Activated CD8-positive, alpha-beta T cell treated with anti-CD3 and anti-CD28 coated beads for 36 hours (primary cell): Measurements from ENCODE around the gene GLOD5. TPM values are rescaled to one million over a fixed set of nuclear protein-coding genes. Genes with fewer than 3 reads are reported as not detected.

ENCODE experiments used
- ATAC-seq: fragments of 200-7000 bp; cut with Tn5 transposase; one replicate; pipeline ENCODE4 v1.10.0; 2021; ENCODE audit warnings: mild to moderate bottlenecking, moderate library complexity
- CTCF ChIA-PET: fragments of 350-600 bp; sonication (Branson Sonifier 250); formaldehyde crosslinking; loops from one replicate; lab custom pipeline; 2021; ENCODE audit warnings: antibody characterized with exemption; lab: Charles Lee
- POLR2A ChIA-PET: fragments of 350-600 bp; sonication (Branson Sonifier 250); formaldehyde crosslinking; loops from one replicate; lab custom pipeline; 2021; ENCODE audit warnings: antibody characterized with exemption; lab: Charles Lee
- DNase-seq: peaks from one replicate; pipeline ENCODE4 v3.0.0-alpha.2; 2020
- H3K27ac Mint-ChIP-seq: one replicate; pipeline ENCODE4 v1.8.0; 2021; ENCODE audit warnings: mild to moderate bottlenecking, mixed read lengths
- H3K27me3 Mint-ChIP-seq: one replicate; pipeline ENCODE4 v1.8.0; 2021; ENCODE audit warnings: mixed read lengths
- H3K36me3 Mint-ChIP-seq: one replicate; pipeline ENCODE4 v1.8.0; 2021; ENCODE audit warnings: low read depth, mixed read lengths
- H3K4me1 Mint-ChIP-seq: one replicate; pipeline ENCODE4 v1.8.0; 2021; ENCODE audit warnings: low read depth, mixed read lengths
- H3K4me3 Mint-ChIP-seq: one replicate; pipeline ENCODE4 v1.8.0; 2021; ENCODE audit warnings: mild to moderate bottlenecking, moderate library complexity, mixed read lengths
- H3K9me3 Mint-ChIP-seq: one replicate; pipeline ENCODE4 v1.8.0; 2021; ENCODE audit warnings: mixed read lengths
- CTCF ChIP-seq: fragments of 200-600 bp; IDR thresholded peaks from one replicate; pipeline ENCODE4 v1.8.0; 2022; ENCODE audit warnings: antibody characterized with exemption, mild to moderate bottlenecking
- intact Hi-C: fragments of 100-400 bp; cut with micrococcal nuclease; formaldehyde crosslinking; loops from one replicate; pipeline ENCODE4 v1.10.0; 2022
- total RNA-seq, 2 experiments: library from RNA; stranded (reverse); gene quantifications; one replicate each; pipeline ENCODE4 v1.2.3, GENCODE V29; 2021

Gene GLOD5
- total RNA-seq, 2 experiments from 2014 or later = not detected

- no peaks in the 10 kb centered on the region for H3K4me1 Mint-ChIP-seq
- intact Hi-C loops = no loop called here
These were observed 33.5 kb downstream of the GLOD5 start for GRCh38 chrX:48794911-48795515.

GRCh38 chrX:48798318-48798717 lies 36.8 kb downstream of the GLOD5 start:
- ATAC-seq = no peak
- ChIA-PET POLR2A (no interaction called here), CTCF (interaction anchor here (1.6 kb wide), 1 partner anchor 246 kb away, joined by 3 read pairs; no protein-coding TSS in a partner anchor)
- H3K9me3 Mint-ChIP-seq = no peaks in the 10 kb centered on the region
- H3K27ac Mint-ChIP-seq = no peak overlapping the region
- peaks cover 10% of the 10 kb centered on the region for H3K4me1 Mint-ChIP-seq
- H3K4me3 Mint-ChIP-seq = no peak overlapping the region
- TF ChIP-seq CTCF = no peak
- H3K36me3 Mint-ChIP-seq = no peaks in the 10 kb centered on the region
- DNase-seq = no peak
- intact Hi-C loops = no loop called here
- H3K27me3 Mint-ChIP-seq = no peaks in the 10 kb centered on the region

More at GRCh38 chrX:48794911-48795515, 33.5 kb downstream of the GLOD5 start:
- H3K36me3 Mint-ChIP-seq = no peaks in the 10 kb centered on the region
- no peak for TF ChIP-seq CTCF
- CTCF ChIA-PET = no interaction called here
- no peaks in the 10 kb centered on the region for H3K9me3 Mint-ChIP-seq
- H3K27me3 Mint-ChIP-seq = no peaks in the 10 kb centered on the region
- H3K27ac Mint-ChIP-seq = no peak overlapping the region
- ATAC-seq = no peak
- H3K4me3 Mint-ChIP-seq = no peak overlapping the region
- POLR2A ChIA-PET = no interaction called here
- no peak for DNase-seq

GRCh38 chrX:48800574-48801279 lies 39.2 kb downstream of the GLOD5 start:
- CTCF ChIA-PET = interaction anchor here (1.1 to 1.4 kb wide), 2 partner anchors 117 to 157 kb away, joined by 3 to 4 read pairs; partner anchors contain the start of gene WAS
- Mint-ChIP-seq H3K27ac (peak overlapping the region; percentile 99), H3K4me3 (peak overlapping the region; percentile 94), H3K27me3 (no peaks in the 10 kb centered on the region), H3K36me3 (peaks cover 8% of the 10 kb centered on the region), H3K4me1 (peaks cover 15% of the 10 kb centered on the region), H3K9me3 (no peaks in the 10 kb centered on the region)
- ATAC-seq = no peak
- no peak for DNase-seq
- POLR2A ChIA-PET = interaction anchor here (1.0 to 2.5 kb wide), 4 partner anchors 64 to 117 kb away, joined by 3 to 8 read pairs (median 5); partner anchors contain the start of genes SUV39H1 and WAS
- no peak for TF ChIP-seq CTCF
- intact Hi-C loops = loop anchor here (5.0 kb wide), 1 partner anchor 137 kb away; no protein-coding TSS in a partner anchor

GRCh38 chrX:48801280-48802088 lies 39.9 kb downstream of the GLOD5 start, which contains the start of gene HDAC6:
Gene HDAC6, plus strand, starts transcription at chrX:48802067. Its CDS starts 626 bp downstream, at chrX:48802693.
- no peak for TF ChIP-seq CTCF
- Mint-ChIP-seq H3K36me3 (peaks cover 8% of the 10 kb centered on the region), H3K27ac (peak within 1 kb of the TSS; percentile 99), H3K27me3 (no peaks in the 10 kb centered on the region), H3K4me1 (peaks cover 20% of the 10 kb centered on the region), H3K9me3 (no peaks in the 10 kb centered on the region), H3K4me3 (peak within 1 kb of the TSS; percentile 94)
- ATAC-seq (peak; percentile 87), DNase-seq (peak; percentile 96)
- ChIA-PET POLR2A (interaction anchor here (0.7 to 2.5 kb wide), 5 partner anchors 65 to 210 kb away, joined by 3 to 8 read pairs (median 4); partner anchors contain the start of genes SUV39H1 and WAS), CTCF (interaction anchor here (1.0 to 1.4 kb wide), 3 partner anchors 118 to 157 kb away, joined by 3 to 4 read pairs (median 3); partner anchors contain the start of gene WAS)
- intact Hi-C loops = loop anchor here (5.0 kb wide), 1 partner anchor 136 kb away; no protein-coding TSS in a partner anchor
